Omental fat pad (tissue), 4 donors: ENCODE data around the gene CTNND2. TPM values are rescaled to one million over a fixed set of nuclear protein-coding genes. Genes with fewer than 3 reads are reported as not detected.

Experiments used
- ATAC-seq: fragments of 150-250 bp; one replicate; pipeline ENCODE4 v1.9.1; 2016; ENCODE audit warnings: mild to moderate bottlenecking, moderate library complexity; ENCODE audit not compliant: low FRiP score
- DNase-seq: peaks from one replicate; pipeline ENCODE4 v3.0.0-alpha.2; 2019; ENCODE audit warnings: low spot score
- total RNA-seq, 4 donors: library from RNA; depleted of rRNA; stranded (reverse); fragments of >200 nt; gene quantifications; one replicate each; pipeline ENCODE4 v1.1.0, GENCODE V29; 2016
- TF ChIP-seq, protein P1 (sequence below), 3 donors: fragments of 450-650 bp; IDR thresholded peaks; one replicate each; pipeline ENCODE4 v1.5.1; 2016 to 2017; ENCODE audit warnings: antibody characterized with exemption in 3 of 3, mild to moderate bottlenecking in 3 of 3, moderate library complexity in 2 of 3

The CTNND2 gene
- total RNA-seq, 4 donors from 2014 or later, result 0.16 to 1.3 (median 0.64) TPM

GRCh38 chr5:11573140-11573992 is 330.9 kb downstream of the CTNND2 start:
- no peak for ATAC-seq
- TF ChIP-seq, protein P1, sequence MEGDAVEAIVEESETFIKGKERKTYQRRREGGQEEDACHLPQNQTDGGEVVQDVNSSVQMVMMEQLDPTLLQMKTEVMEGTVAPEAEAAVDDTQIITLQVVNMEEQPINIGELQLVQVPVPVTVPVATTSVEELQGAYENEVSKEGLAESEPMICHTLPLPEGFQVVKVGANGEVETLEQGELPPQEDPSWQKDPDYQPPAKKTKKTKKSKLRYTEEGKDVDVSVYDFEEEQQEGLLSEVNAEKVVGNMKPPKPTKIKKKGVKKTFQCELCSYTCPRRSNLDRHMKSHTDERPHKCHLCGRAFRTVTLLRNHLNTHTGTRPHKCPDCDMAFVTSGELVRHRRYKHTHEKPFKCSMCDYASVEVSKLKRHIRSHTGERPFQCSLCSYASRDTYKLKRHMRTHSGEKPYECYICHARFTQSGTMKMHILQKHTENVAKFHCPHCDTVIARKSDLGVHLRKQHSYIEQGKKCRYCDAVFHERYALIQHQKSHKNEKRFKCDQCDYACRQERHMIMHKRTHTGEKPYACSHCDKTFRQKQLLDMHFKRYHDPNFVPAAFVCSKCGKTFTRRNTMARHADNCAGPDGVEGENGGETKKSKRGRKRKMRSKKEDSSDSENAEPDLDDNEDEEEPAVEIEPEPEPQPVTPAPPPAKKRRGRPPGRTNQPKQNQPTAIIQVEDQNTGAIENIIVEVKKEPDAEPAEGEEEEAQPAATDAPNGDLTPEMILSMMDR (IDR thresholded peaks at IDR 0.05), result no peak
- no peak for DNase-seq

GRCh38 chr5:11564706-11565105 is 339.5 kb downstream of the CTNND2 start:
- DNase-seq, result no peak
- ATAC-seq, result no peak
- TF ChIP-seq, protein P1 (IDR thresholded peaks at IDR 0.05), result no peak

GRCh38 chr5:11563822-11564221 is 340.4 kb downstream of the CTNND2 start:
- ATAC-seq, result no peak
- DNase-seq, result no peak
- TF ChIP-seq, protein P1 (IDR thresholded peaks at IDR 0.05), result no peak

- ATAC-seq (no peak), DNase-seq (no peak)
- TF ChIP-seq, protein P1 (IDR thresholded peaks at IDR 0.05), result no peak
These were observed 343.1 kb downstream of the CTNND2 start for GRCh38 chr5:11560915-11561697.

- DNase-seq, result no peak
- TF ChIP-seq, protein P1 (IDR thresholded peaks at IDR 0.05), result no peak
- ATAC-seq, result no peak
These were observed 347.2 kb downstream of the CTNND2 start for GRCh38 chr5:11557063-11557462.

GRCh38 chr5:11555171-11555570 is 349.1 kb downstream of the CTNND2 start:
- ATAC-seq (no peak), DNase-seq (no peak)
- TF ChIP-seq, protein P1 (IDR thresholded peaks at IDR 0.05), result no peak
